GM12872 (cell line): Measurements from ENCODE around the gene ARPP21.

Experiments used
- CTCF ChIP-seq: IDR thresholded peaks from 3 replicates; pipeline ENCODE4 v1.5.1; 2011; ENCODE audit warnings: low read depth, mild to moderate bottlenecking, low read length, moderate library complexity; ENCODE audit not compliant: insufficient read depth

Gene ARPP21

GRCh38 chr3:35678643-35679161 is 39.4 kb downstream of the ARPP21 start:
- TF ChIP-seq CTCF, result no peak

GRCh38 chr3:35679409-35680080 is 40.2 kb downstream of the ARPP21 start:
- no peak for TF ChIP-seq CTCF

- TF ChIP-seq CTCF, result no peak
Observed at GRCh38 chr3:35680866-35681650, 41.7 kb downstream of the ARPP21 start.

- no peak for TF ChIP-seq CTCF
Observed at GRCh38 chr3:35685153-35685552, 45.8 kb downstream of the ARPP21 start.

GRCh38 chr3:35688826-35689225 is 49.5 kb downstream of the ARPP21 start:
- no peak for TF ChIP-seq CTCF

- TF ChIP-seq CTCF, result no peak
Observed at GRCh38 chr3:35690271-35690670, 50.9 kb downstream of the ARPP21 start.

- TF ChIP-seq CTCF, result no peak
Observed at GRCh38 chr3:35705904-35706303, 66.6 kb downstream of the ARPP21 start.
